LNCAP (cell line): Measurements from ENCODE around the gene CTAGE1.

ENCODE experiments used
- TF ChIP-seq, protein P1 (sequence below): fragments of 450-650 bp; IDR thresholded peaks from 2 replicates; pipeline ENCODE4 v1.5.1; 2017; ENCODE audit warnings: mild to moderate bottlenecking

CTAGE1 gene

DNA sequence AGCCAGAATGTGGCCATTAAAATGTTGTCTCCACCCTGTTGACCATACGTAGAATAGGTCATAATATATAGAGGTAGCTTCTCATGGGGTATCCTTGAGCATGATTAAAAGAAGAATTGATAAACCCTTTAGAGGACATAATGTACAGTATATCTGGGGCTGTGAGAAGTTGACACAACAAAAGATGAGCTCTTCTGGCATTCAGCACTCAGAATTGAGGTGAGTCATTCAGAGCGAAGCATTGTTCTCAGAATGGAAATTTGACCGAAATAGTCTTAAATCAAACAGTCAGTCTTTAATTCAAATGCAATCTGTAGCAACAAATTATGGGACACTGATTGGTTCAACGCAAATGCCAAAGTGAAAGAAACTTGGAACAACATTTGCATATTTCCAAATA lies 47.3 kb downstream of the CTAGE1 start:
- TF ChIP-seq, protein P1, sequence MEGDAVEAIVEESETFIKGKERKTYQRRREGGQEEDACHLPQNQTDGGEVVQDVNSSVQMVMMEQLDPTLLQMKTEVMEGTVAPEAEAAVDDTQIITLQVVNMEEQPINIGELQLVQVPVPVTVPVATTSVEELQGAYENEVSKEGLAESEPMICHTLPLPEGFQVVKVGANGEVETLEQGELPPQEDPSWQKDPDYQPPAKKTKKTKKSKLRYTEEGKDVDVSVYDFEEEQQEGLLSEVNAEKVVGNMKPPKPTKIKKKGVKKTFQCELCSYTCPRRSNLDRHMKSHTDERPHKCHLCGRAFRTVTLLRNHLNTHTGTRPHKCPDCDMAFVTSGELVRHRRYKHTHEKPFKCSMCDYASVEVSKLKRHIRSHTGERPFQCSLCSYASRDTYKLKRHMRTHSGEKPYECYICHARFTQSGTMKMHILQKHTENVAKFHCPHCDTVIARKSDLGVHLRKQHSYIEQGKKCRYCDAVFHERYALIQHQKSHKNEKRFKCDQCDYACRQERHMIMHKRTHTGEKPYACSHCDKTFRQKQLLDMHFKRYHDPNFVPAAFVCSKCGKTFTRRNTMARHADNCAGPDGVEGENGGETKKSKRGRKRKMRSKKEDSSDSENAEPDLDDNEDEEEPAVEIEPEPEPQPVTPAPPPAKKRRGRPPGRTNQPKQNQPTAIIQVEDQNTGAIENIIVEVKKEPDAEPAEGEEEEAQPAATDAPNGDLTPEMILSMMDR: no peak

DNA sequence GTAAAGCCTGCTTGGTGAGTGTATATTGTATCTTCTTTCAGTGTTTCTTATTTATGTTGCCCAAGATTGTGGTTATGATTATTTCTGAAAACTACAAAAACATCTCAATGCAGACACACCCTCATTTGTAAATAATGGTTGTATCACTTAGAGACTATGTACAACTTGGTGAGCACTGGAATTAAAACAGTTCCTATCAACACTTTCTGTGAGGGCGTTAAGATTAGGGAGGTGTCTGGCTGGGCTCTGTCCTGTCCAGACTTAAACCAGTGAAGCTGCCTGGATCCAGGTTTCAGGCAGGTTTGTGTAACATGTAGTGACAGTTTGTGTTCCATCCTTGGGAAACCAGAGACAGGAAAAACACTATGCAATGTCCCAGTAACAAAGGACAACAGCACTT lies 49.7 kb downstream of the CTAGE1 start:
- TF ChIP-seq, protein P1: no peak

DNA sequence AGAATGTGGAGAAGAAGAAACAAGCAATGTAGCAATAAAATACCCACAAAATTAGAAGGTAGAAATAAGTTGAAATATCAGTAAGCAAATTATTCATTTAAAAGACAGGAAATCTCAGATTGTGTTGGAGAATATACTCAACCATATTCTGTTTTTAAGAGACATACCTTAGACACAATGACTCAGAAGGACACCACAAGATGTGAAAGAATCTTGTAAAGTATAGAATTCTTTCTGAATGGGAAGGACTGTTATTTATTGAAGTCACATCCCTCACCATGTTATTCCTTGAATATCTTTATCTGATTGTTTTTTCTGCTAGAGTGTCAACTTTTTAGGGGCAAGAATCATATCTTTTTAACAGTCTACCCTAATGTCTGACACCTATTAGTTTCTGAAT lies 50.4 kb downstream of the CTAGE1 start:
- TF ChIP-seq, protein P1: no peak

DNA sequence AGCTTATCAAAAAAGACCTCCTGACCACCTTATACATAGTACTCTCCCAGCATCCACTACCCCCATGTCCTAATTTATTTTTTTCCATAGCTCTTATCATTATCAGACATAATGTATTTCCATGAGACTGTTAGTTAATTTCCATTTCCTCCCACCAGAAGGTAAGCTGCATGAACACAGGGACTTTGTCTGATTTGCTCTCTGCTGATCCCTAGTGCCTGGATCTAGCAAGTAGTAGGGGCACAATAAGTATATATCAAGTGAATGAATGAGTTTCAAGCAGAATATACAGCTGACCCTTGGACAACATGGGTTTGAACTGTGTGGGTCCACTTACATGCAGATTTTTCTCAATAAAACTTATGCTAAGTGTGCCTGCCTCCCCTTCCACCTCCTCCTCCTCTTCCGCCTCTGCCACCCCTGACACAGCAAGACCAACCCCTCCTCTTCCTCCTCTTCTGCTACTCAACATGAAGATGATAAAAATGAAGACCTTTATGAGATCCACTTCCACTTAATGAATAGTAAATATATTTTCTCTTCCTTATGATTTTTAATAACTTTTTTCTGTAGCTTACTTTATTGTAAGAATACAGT lies 53.8 kb downstream of the CTAGE1 start:
- TF ChIP-seq, protein P1: no peak
